MM.1S (cell line): Measurements from ENCODE around the gene CMTR1.

ENCODE experiments used
- DNase-seq: peaks from one replicate; pipeline ENCODE4 v3.0.0-alpha.2; 2015
- H2AFZ ChIP-seq: fragments of 300-600 bp; sonication (generic); 2 replicates; pipeline ENCODE4 v1.6.0; 2016; ENCODE audit warnings: antibody characterized with exemption, low read length
- H3F3A ChIP-seq: fragments of 300-600 bp; sonication (generic); 2 replicates; pipeline ENCODE4 v1.6.1; 2016; ENCODE audit warnings: mild to moderate bottlenecking, antibody characterized with exemption, low read length, moderate library complexity, mixed read lengths; ENCODE audit not compliant: insufficient read depth
- H3K27ac ChIP-seq: fragments of 300-600 bp; sonication (generic); 2 replicates; pipeline ENCODE4 v1.5.1; 2016; ENCODE audit warnings: mild to moderate bottlenecking, low read length
- H3K27me3 ChIP-seq: fragments of 300-600 bp; sonication (generic); replicated peaks from 2 replicates; pipeline ENCODE4 v1.6.0; 2016; ENCODE audit warnings: low read length; ENCODE audit not compliant: insufficient read depth
- H3K36me3 ChIP-seq: fragments of 300-600 bp; sonication (generic); replicated peaks from 2 replicates; pipeline ENCODE4 v1.6.1; 2016; ENCODE audit warnings: mild to moderate bottlenecking, low read length, mixed read lengths; ENCODE audit not compliant: insufficient read depth
- H3K4me1 ChIP-seq: fragments of 300-600 bp; sonication (generic); 2 replicates; pipeline ENCODE4 v1.6.1; 2016; ENCODE audit warnings: low read length, mixed read lengths
- H3K4me2 ChIP-seq: fragments of 300-600 bp; sonication (generic); 2 replicates; pipeline ENCODE4 v1.6.0; 2016; ENCODE audit warnings: low read depth, low read length
- H3K4me3 ChIP-seq: fragments of 300-600 bp; sonication (generic); 2 replicates; pipeline ENCODE4 v1.5.1; 2016; ENCODE audit warnings: low read length, mixed read lengths
- H3K79me2 ChIP-seq: fragments of 300-600 bp; sonication (generic); 2 replicates; pipeline ENCODE4 v1.6.1; 2016; ENCODE audit warnings: mixed run types, low read length, mixed read lengths
- H3K9ac ChIP-seq: fragments of 300-600 bp; sonication (generic); 2 replicates; pipeline ENCODE4 v1.6.1; 2016; ENCODE audit warnings: low read length, mixed read lengths
- H3K9me2 ChIP-seq: fragments of 300-600 bp; sonication (generic); replicated peaks from 2 replicates; pipeline ENCODE4 v1.6.1; 2016; ENCODE audit warnings: mild to moderate bottlenecking, low read length, mixed read lengths; ENCODE audit not compliant: insufficient read depth
- H3K9me3 ChIP-seq: fragments of 300-600 bp; sonication (generic); replicated peaks from 2 replicates; pipeline ENCODE4 v1.6.1; 2016; ENCODE audit warnings: mild to moderate bottlenecking, low read length, mixed read lengths; ENCODE audit not compliant: insufficient read depth
- H4K20me1 ChIP-seq: fragments of 300-600 bp; sonication (generic); 2 replicates; pipeline ENCODE4 v1.6.1; 2016; ENCODE audit warnings: mild to moderate bottlenecking, low read length, moderate library complexity, mixed read lengths; ENCODE audit not compliant: insufficient read depth
- CTCF ChIP-seq: fragments of 300-600 bp; sonication (generic); IDR thresholded peaks from 2 replicates; pipeline ENCODE4 v1.5.1; 2016; ENCODE audit warnings: antibody characterized with exemption, low read length, mixed read lengths
- EZH2 ChIP-seq: fragments of 300-600 bp; sonication (generic); optimal IDR thresholded peaks from 2 replicates; pipeline ENCODE3; 2017; ENCODE audit warnings: low read depth, mild to moderate bottlenecking, antibody characterized with exemption, low read length, mixed read lengths
- EZH2phosphoT487 ChIP-seq: fragments of 300-600 bp; sonication (generic); IDR thresholded peaks from 2 replicates; pipeline ENCODE4 v1.6.1; 2018; ENCODE audit warnings: antibody characterized with exemption, low read length

CMTR1 gene

GRCh38 chr6:37484786-37485170 is 51.8 kb downstream of the CMTR1 start:
- H3K9me3 ChIP-seq = no peaks in the 10 kb centered on the region
- peaks cover 12% of the 10 kb centered on the region; the same call in 1 of the 2 replicates for H3K4me1 ChIP-seq
- H3K4me3 ChIP-seq = no peak overlapping the region
- no peaks in the 10 kb centered on the region for H3K36me3 ChIP-seq
- DNase-seq = no peak
- H2AFZ ChIP-seq = no peak overlapping the region
- H4K20me1 ChIP-seq = no peaks in the 10 kb centered on the region
- H3K79me2 ChIP-seq = no peaks in the 10 kb centered on the region
- no peak overlapping the region for H3K4me2 ChIP-seq
- H3K9me2 ChIP-seq = no peaks in the 10 kb centered on the region
- no peaks in the 10 kb centered on the region for H3F3A ChIP-seq
- H3K27me3 ChIP-seq = no peaks in the 10 kb centered on the region
- TF ChIP-seq EZH2 (no peak), CTCF (no peak), EZH2phosphoT487 (no peak)
- H3K27ac ChIP-seq = no peak overlapping the region
- H3K9ac ChIP-seq = no peak overlapping the region

GRCh38 chr6:37485291-37485702 is 52.3 kb downstream of the CMTR1 start:
- Histone ChIP-seq H3K9me3 (no peaks in the 10 kb centered on the region), H3K27ac (no peak overlapping the region), H3K36me3 (no peaks in the 10 kb centered on the region), H4K20me1 (no peaks in the 10 kb centered on the region), H3K9ac (no peak overlapping the region), H3K9me2 (no peaks in the 10 kb centered on the region), H3K79me2 (no peaks in the 10 kb centered on the region), H3K4me1 (peaks cover 12% of the 10 kb centered on the region; the same call in 1 of the 2 replicates), H3K27me3 (no peaks in the 10 kb centered on the region), H3F3A (no peaks in the 10 kb centered on the region), H3K4me3 (no peak overlapping the region), H3K4me2 (no peak overlapping the region), H2AFZ (no peak overlapping the region)
- no peak for DNase-seq
- TF ChIP-seq CTCF (no peak), EZH2 (no peak), EZH2phosphoT487 (no peak)

GRCh38 chr6:37486121-37486839 is 53.3 kb downstream of the CMTR1 start:
- H3K36me3 ChIP-seq = no peaks in the 10 kb centered on the region
- no peaks in the 10 kb centered on the region for H3K27me3 ChIP-seq
- no peak overlapping the region for H3K9ac ChIP-seq
- no peaks in the 10 kb centered on the region for H3F3A ChIP-seq
- no peak overlapping the region for H3K4me3 ChIP-seq
- H3K27ac ChIP-seq = no peak overlapping the region
- no peak for DNase-seq
- no peaks in the 10 kb centered on the region for H3K79me2 ChIP-seq
- H3K9me3 ChIP-seq = no peaks in the 10 kb centered on the region
- H3K4me2 ChIP-seq = no peak overlapping the region
- no peaks in the 10 kb centered on the region for H3K9me2 ChIP-seq
- H2AFZ ChIP-seq = no peak overlapping the region
- H4K20me1 ChIP-seq = no peaks in the 10 kb centered on the region
- peaks cover 12% of the 10 kb centered on the region; the same call in 1 of the 2 replicates for H3K4me1 ChIP-seq
- TF ChIP-seq CTCF (no peak), EZH2 (no peak), EZH2phosphoT487 (no peak)
